Endothelial cell (in vitro differentiated cells): ENCODE results near the gene MRPL23. TPM values are rescaled to one million over a fixed set of nuclear protein-coding genes. Genes with fewer than 3 reads are reported as not detected.

ENCODE experiments used
- DNase-seq: peaks from one replicate; pipeline ENCODE4 v3.0.0; 2021; ENCODE audit warnings: low spot score
- H3K27ac Mint-ChIP-seq: one replicate; pipeline ENCODE4 v1.8.0; 2021; ENCODE audit warnings: mixed read lengths, inconsistent platforms; ENCODE audit not compliant: unreplicated experiment
- H3K27me3 Mint-ChIP-seq: one replicate; pipeline ENCODE4 v1.8.0; 2021; ENCODE audit warnings: mild to moderate bottlenecking, moderate library complexity, mixed read lengths, inconsistent platforms; ENCODE audit not compliant: unreplicated experiment
- H3K36me3 Mint-ChIP-seq: one replicate; pipeline ENCODE4 v1.8.0; 2021; ENCODE audit warnings: mild to moderate bottlenecking, low read depth, mixed read lengths, inconsistent platforms; ENCODE audit not compliant: unreplicated experiment
- H3K4me1 Mint-ChIP-seq: one replicate; pipeline ENCODE4 v1.8.0; 2021; ENCODE audit warnings: mild to moderate bottlenecking, mixed read lengths, inconsistent platforms; ENCODE audit not compliant: unreplicated experiment
- H3K4me3 Mint-ChIP-seq: one replicate; pipeline ENCODE4 v1.8.0; 2021; ENCODE audit warnings: mild to moderate bottlenecking, mixed read lengths, inconsistent platforms; ENCODE audit not compliant: unreplicated experiment
- H3K9me3 Mint-ChIP-seq: one replicate; pipeline ENCODE4 v1.8.0; 2021; ENCODE audit warnings: mixed read lengths, inconsistent platforms; ENCODE audit not compliant: unreplicated experiment
- CTCF ChIP-seq: fragments of 200-600 bp; sonication (generic); IDR thresholded peaks from one replicate; pipeline ENCODE4 v1.5.0; 2021; ENCODE audit warnings: antibody characterized with exemption; ENCODE audit not compliant: unreplicated experiment
- total RNA-seq: library from RNA; stranded (reverse); fragmentation: NEBNext Ultra II Directional; extraction: Animal tissue kit (Norgen Biotek cat#: 25700); gene quantifications from one replicate; pipeline ENCODE4 v1.2.1, GENCODE V29; 2021; ENCODE audit not compliant: unreplicated experiment

Gene MRPL23
- total RNA-seq, 1 donor from 2014 or later = 29.2 TPM

DNA sequence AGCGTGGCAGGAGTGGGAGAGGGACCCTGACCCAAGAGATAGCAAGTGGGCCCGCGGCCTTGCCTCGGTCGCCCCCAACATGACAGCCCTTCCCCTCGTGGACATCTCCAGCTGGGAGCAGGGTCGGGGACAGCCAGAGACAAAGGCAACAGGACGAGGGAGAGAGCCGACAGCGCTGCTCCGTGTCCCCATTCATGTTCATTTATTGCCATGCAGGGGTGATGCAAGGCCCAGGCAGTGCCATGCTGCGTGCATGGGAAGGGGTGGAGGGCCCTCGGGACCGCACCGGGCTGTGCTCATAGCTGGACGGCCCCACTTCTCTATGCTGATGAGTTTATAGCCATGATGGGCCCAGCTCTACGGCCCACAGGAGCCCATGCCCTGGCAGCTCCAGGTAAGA is 12.7 kb downstream of the MRPL23 start:
- H3K4me1 Mint-ChIP-seq = no peaks in the 10 kb centered on the region
- H3K27me3 Mint-ChIP-seq = no peaks in the 10 kb centered on the region
- H3K36me3 Mint-ChIP-seq = no peaks in the 10 kb centered on the region
- no peak for TF ChIP-seq CTCF
- H3K9me3 Mint-ChIP-seq = no peaks in the 10 kb centered on the region
- DNase-seq = no peak
- no peak overlapping the region for H3K27ac Mint-ChIP-seq
- H3K4me3 Mint-ChIP-seq = no peak overlapping the region

GRCh38 chr11:1963864-1964263 is 16.7 kb downstream of the MRPL23 start:
- Mint-ChIP-seq H3K27me3 (no peaks in the 10 kb centered on the region), H3K36me3 (no peaks in the 10 kb centered on the region), H3K4me3 (no peak overlapping the region), H3K9me3 (no peaks in the 10 kb centered on the region), H3K27ac (no peak overlapping the region), H3K4me1 (no peaks in the 10 kb centered on the region)
- no peak for TF ChIP-seq CTCF
- no peak for DNase-seq

DNA sequence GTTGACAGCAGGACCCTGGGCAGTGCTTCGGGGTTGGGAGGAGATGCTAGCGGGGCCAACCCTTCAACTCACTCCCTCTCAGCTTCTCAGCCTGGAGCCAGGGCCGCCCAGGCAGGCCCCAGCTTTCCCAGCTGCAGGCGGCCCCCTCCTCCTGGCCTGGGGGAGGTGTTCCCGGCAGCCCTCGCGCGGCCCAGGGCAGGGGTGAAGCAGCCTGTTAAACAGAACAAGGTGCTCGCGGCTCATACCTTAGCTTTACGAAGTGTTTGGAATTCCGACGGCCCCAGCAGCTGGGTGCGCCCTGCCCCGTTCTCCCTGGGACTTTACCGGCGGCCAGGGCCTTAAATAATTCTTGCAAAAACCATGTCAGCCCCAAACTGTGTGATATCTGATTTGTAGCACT is 17.2 kb downstream of the MRPL23 start:
- no peaks in the 10 kb centered on the region for H3K36me3 Mint-ChIP-seq
- no peaks in the 10 kb centered on the region for H3K4me1 Mint-ChIP-seq

DNA sequence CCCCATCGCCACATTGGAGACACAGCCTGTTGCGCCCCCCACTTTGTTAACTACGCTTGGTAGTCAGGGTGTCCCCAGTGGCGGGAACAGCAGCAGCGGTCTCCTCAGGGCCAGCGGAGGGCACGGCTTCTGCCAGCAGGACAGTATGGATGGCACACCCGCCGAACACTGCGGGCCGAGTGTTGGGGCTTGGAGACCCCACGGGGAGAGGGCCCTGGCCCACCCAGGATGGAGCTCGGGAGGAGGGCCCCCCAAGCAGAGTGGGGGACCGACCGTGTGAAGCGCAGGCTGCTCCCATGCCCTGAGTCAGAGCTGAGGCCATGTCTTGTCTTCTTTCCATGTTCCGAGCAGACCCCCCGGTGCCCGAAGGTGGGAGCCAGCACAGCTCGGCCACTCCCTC is 17.8 kb downstream of the MRPL23 start:
- Mint-ChIP-seq H3K4me1 (no peaks in the 10 kb centered on the region), H3K36me3 (no peaks in the 10 kb centered on the region), H3K4me3 (no peak overlapping the region), H3K27me3 (no peaks in the 10 kb centered on the region), H3K27ac (no peak overlapping the region), H3K9me3 (no peaks in the 10 kb centered on the region)
- TF ChIP-seq CTCF = no peak
- no peak for DNase-seq

More for the DNA sequence above, 17.2 kb downstream of the MRPL23 start:
- Mint-ChIP-seq H3K4me3 (no peak overlapping the region), H3K9me3 (no peaks in the 10 kb centered on the region), H3K27ac (no peak overlapping the region), H3K27me3 (no peaks in the 10 kb centered on the region)
- no peak for DNase-seq
- no peak for TF ChIP-seq CTCF

DNA sequence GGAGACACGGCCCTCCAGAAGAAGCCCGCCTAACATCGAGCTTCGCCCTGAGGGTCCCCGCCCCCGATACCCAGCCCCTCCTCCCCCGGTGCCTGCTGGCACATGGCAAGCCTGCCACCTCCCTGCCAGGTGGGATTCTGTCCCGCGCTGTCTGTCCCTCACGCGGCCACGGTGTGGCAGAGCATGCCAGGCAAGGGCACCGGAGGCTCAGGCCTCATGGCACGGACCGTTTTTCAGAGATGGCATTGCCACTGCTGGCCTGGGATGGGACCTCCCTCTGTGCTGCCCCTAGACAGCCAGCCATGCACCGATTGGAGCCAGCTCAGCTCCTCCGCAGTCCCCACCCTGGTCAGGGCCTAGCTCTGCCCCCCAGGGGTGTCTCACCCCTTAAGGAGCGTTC is 19.4 kb downstream of the MRPL23 start:
- Mint-ChIP-seq H3K4me1 (no peaks in the 10 kb centered on the region), H3K9me3 (no peaks in the 10 kb centered on the region), H3K27ac (no peak overlapping the region), H3K27me3 (no peaks in the 10 kb centered on the region), H3K4me3 (no peak overlapping the region), H3K36me3 (no peaks in the 10 kb centered on the region)
- TF ChIP-seq CTCF = no peak
- no peak for DNase-seq
